SKM-1 treated with dmso at 0.1 percent for 144 hours (cell line): ENCODE data around the gene KRTAP12-1.
"Not testable (repeated sequence)": the region's sequence is repeated elsewhere in the genome, so short reads cannot be mapped to it uniquely, and the experiment has no call there.

ENCODE experiments used
- DNase-seq: peaks from one replicate; lab custom pipeline; 2025; ENCODE audit not compliant: unreplicated experiment; lab: John Stamatoyannopoulos, UW

Gene KRTAP12-1

DNA sequence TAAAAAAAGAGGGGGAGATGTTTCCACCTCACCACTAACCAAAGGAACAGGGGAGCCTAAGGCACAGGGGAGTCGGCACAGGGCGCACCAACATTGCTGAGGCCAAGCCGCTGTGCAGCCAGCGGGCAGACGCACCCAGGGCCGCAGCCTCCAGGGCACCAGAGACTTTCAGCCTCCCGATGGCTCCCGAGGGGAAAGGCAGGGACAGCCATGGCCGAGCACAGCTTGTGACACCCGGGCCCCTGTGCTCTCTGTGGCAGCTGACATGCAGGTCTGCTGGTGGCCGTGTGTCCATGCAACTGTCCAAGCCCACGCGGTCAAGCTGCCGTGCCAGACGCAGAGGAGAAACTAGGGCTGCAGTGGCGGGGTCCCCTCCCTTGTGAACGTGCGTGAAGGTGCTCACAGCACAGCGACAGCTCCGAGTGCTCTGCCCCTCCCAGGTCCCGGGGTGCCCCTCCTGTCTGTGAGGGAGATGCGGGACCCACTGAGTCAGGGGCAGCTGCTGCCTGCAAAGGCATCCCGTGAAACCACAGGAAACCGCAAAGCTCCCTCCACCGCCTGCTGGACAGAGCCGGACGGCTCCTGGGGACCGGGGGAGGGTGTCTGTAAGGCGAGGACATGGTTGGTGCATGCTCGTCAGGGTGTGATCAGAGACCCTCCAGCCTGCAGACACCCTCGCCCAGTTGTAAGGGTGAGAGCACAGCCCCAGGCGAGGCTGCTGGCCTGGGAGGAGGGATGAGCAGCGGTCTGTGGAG is 33.2 kb downstream of the KRTAP12-1 start:
- DNase-seq = no peak

DNA sequence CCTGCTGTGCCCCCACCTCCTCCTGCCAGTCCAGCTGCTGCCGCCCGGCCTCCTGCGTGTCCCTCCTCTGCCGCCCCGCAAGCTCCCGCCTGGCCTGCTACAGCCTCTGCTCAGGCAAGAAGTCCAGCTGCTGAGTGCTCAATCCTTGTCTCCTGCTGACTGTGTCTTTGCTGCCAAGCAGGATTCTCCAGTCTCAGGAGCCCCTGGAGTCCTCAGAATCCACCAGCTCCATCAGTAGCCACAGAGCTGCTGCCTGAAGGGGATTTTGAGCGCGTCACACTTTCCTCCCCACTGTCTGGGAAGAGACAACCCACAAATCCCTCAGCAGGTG is 34.8 kb downstream of the KRTAP12-1 start:
- no peak for DNase-seq

- not testable (repeated sequence) for DNase-seq
Measured at GRCh38 chr21:44646366-44647221, 35.4 kb downstream of the KRTAP12-1 start, which contains the start of gene KRTAP10-11. KRTAP10-11 (plus strand) TSS chr21:44646414; CDS start chr21:44646459, 45 bp downstream.

DNA sequence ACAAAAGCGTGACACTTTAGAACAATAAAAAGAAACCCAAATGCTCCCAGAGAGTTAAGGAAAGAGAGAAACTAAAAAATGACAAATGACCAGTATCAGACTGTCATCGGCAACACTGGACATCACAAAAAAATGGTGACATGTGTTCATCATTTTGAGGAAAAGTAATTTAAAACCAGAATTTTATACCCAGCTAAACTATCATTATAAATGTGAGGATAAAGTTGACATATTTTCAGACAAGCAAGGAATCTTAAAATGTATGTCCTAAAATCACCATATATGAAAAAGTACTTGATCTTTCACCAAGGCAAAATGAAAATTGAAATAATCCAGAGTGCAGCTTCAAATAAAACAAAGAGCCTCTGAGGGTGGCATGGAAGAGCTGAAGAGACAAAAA is 37.1 kb downstream of the KRTAP12-1 start:
- no peak for DNase-seq

DNA sequence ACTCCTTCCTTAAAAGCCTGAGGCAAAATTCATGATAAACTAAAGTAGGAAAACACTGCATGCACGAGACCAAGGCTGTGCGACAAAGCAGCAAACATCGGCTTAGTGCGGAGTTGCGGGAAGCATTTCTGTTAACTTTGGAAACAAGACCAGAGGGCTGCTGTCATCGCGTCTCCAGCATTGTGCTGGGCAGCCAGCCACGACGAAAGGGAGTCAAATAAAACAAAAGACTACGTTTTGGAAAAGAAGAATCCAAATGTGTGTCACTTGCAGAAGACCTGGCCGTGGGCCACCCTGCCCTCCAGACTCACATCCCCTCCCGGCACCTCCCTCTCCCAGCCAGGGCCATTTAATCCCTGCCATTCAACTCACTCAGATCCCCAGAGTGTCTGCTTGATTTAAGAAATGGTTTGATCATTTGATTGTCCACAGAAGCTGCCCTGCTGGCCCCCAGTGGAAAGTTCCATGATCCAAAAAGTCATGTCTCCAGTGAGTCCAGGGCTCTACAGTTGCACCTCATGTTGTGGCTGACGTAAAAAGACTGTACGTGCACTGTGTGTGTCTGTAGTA is 38.1 kb downstream of the KRTAP12-1 start:
- no peak for DNase-seq

DNA sequence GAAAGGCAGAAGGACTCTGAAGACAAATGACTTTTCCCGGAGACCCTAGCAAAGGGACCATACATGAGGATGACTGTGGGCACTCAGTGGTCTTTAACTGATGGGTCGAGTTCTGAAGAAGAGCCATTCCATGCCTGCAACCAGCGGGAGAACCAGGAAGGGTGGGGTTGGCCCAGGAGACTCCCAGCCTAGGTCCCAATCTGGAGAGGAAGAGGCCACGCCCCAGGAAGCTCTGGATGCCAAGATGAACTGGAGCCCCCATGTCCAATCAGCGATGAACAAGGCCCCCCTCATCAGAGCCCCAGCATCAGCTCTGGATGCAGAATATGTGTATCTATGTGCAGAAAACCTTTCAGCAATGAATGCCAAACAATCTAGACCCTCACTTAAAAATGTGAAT is 41.2 kb downstream of the KRTAP12-1 start:
- DNase-seq = no peak

DNA sequence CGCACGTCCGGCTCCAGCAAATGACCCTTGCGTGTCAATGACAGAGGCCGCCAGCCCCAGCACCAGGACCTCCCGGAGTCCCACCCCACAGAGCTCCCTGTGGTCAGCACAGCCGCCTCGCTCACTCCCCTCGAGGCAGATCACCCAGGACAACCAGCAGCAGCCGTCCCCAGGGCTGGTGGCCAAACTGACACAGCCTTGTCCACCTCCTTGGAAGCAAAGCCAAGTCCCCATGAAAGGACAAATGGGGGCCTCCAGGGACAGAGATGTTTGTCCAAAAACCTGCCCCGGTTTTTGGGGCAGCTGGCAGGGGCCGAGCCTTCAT is 42.7 kb downstream of the KRTAP12-1 start:
- no peak for DNase-seq

DNA sequence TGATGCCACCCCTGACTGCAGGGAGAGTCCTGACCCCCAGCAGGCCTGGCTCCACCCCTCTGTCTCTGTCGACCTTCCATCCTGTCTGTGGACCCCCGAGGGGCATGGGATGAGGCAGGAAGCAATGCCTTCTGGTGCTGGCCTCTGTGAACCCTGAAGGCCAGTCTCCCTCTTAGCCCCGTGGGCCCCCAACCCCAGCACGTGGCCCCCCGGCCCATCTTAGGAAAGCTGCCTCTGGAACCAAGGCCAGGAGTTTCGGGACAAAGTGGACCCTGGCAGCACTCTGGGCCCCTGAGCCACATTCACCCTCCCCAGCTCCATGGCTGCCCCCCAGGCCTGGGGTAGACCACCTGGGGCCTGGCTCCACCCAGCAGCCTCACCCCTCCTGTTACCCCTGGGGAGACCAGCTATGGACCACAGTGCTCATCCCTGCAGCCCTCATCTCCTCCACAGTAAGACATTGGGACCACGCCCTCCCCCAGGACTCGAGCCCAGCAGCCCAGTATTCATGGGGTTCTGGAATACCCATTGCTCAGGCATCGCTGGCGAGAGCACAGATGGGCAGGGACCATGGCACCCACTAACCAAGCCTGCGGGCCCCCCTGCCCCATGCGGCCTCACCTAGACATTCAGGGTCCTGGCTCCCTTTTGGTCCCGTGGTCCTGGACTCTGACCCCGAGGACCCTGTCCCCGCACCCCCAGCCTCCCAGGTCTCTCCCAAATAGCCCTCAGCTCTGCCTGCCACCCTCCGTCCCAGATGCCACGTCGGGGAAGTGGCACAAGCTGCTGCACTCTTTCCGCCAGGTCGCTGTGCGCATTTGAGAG is 43.2 kb downstream of the KRTAP12-1 start:
- not testable (repeated sequence) for DNase-seq

DNA sequence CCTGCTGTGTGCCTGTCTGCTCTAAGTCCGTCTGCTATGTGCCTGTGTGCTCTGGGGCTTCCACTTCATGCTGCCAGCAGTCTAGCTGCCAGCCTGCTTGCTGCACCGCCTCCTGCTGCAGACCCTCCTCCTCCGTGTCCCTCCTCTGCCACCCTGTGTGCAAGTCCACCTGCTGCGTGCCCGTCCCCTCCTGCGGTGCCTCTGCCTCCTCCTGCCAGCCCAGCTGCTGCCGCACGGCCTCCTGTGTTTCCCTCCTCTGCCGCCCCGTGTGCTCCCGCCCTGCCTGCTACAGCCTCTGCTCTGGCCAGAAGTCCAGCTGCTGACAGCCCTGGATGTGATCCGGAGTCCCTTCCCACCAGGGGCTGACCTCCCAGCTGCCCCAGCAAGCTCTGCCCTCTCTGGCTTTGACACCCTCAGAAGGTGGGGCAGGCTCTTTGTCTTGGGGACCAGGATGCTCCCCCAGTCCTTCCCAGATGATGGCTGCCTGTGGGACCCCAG is 44.1 kb downstream of the KRTAP12-1 start:
- not testable (repeated sequence) for DNase-seq

GRCh38 chr21:44637018-44637850 is 44.7 kb downstream of the KRTAP12-1 start, which contains the start of gene KRTAP10-10:
KRTAP10-10 (plus strand) TSS chr21:44637356; CDS start chr21:44637418, 62 bp downstream.
- DNase-seq = no peak

- DNase-seq = no peak
Measured at GRCh38 chr21:44636209-44637017, 45.5 kb downstream of the KRTAP12-1 start.

GRCh38 chr21:44632067-44632466 is 49.9 kb downstream of the KRTAP12-1 start:
- DNase-seq = no peak
